Embryonic facial prominence (tissue), 1 donor: ENCODE results near the gene CMIP.

Experiments
- DNase-seq: peaks from one replicate; pipeline ENCODE4 v3.0.0-alpha.2; 2016; ENCODE audit errors: extremely low spot score

CMIP gene

GRCh38 chr16:81551151-81551808, 106.7 kb downstream of the CMIP start:
- no peak for DNase-seq

- DNase-seq: no peak
Measured at GRCh38 chr16:81551821-81552304, 107.3 kb downstream of the CMIP start.

- no peak for DNase-seq
Measured at GRCh38 chr16:81552743-81553079, 108.1 kb downstream of the CMIP start.

GRCh38 chr16:81553080-81553813, 108.6 kb downstream of the CMIP start:
- DNase-seq: no peak

- no peak for DNase-seq
Measured at GRCh38 chr16:81553814-81554675, 109.4 kb downstream of the CMIP start.

- no peak for DNase-seq
Measured at GRCh38 chr16:81554979-81555378, 110.4 kb downstream of the CMIP start.

GRCh38 chr16:81555660-81556059, 111.1 kb downstream of the CMIP start:
- DNase-seq: no peak

- no peak for DNase-seq
Measured at GRCh38 chr16:81556715-81557284, 112.2 kb downstream of the CMIP start.

- DNase-seq: no peak
Measured at GRCh38 chr16:81558077-81558443, 113.5 kb downstream of the CMIP start.

GRCh38 chr16:81558444-81559175, 114.0 kb downstream of the CMIP start:
- DNase-seq: no peak

- DNase-seq: no peak
Measured at GRCh38 chr16:81560979-81561657, 116.5 kb downstream of the CMIP start.

GRCh38 chr16:81562174-81562849, 117.7 kb downstream of the CMIP start:
- no peak for DNase-seq

- no peak for DNase-seq
Measured at GRCh38 chr16:81562926-81563325, 118.3 kb downstream of the CMIP start.

GRCh38 chr16:81564421-81564911, 119.9 kb downstream of the CMIP start:
- DNase-seq: peak; percentile 37

- no peak for DNase-seq
Measured at GRCh38 chr16:81565321-81566028, 120.9 kb downstream of the CMIP start.

- no peak for DNase-seq
Measured at GRCh38 chr16:81566086-81567007, 121.7 kb downstream of the CMIP start.

- DNase-seq: no peak
Measured at GRCh38 chr16:81567087-81567486, 122.5 kb downstream of the CMIP start.

- no peak for DNase-seq
Measured at GRCh38 chr16:81567987-81568748, 123.6 kb downstream of the CMIP start.
